ENCODE data around the gene SH3GLB2.
"Not testable (repeated sequence)": the region's sequence is repeated elsewhere in the genome, so short reads cannot be mapped to it uniquely, and the experiment has no call there.

DNA sequence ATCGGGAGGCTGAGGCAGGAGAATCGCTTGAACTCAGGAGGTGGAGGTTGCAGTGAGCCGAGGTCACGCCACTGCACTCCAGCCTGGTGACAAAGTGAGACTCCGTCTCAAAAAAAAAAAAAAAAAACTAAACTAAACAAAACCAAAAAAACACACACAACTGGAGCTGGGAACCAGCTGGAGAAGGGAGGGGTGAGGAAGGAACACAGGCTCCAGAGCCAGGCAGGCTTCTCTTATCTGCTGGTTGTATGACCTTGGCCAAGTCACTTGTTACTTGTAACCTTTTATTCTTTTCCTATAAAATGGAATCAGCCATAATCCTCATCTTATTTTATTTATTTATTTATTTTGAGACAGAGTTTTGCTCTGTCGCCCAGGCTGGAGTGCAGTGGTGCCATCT lies 24.0 kb downstream of the SH3GLB2 start:
- TF ChIP-seq, protein P1, sequence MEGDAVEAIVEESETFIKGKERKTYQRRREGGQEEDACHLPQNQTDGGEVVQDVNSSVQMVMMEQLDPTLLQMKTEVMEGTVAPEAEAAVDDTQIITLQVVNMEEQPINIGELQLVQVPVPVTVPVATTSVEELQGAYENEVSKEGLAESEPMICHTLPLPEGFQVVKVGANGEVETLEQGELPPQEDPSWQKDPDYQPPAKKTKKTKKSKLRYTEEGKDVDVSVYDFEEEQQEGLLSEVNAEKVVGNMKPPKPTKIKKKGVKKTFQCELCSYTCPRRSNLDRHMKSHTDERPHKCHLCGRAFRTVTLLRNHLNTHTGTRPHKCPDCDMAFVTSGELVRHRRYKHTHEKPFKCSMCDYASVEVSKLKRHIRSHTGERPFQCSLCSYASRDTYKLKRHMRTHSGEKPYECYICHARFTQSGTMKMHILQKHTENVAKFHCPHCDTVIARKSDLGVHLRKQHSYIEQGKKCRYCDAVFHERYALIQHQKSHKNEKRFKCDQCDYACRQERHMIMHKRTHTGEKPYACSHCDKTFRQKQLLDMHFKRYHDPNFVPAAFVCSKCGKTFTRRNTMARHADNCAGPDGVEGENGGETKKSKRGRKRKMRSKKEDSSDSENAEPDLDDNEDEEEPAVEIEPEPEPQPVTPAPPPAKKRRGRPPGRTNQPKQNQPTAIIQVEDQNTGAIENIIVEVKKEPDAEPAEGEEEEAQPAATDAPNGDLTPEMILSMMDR (IDR thresholded peaks at IDR 0.05) = not testable (repeated sequence)
- not testable (repeated sequence) for TF ChIP-seq POLR2A (IDR thresholded peaks at IDR 0.05)
